GM12875 (cell line): ENCODE results near the gene TOM1L2.

ENCODE experiments used
- H3K4me3 ChIP-seq: one replicate; pipeline ENCODE4 v1.5.1; 2011; ENCODE audit warnings: low read depth, low read length, control low read depth
- TF ChIP-seq, protein P1 (sequence below): IDR thresholded peaks from 2 replicates; pipeline ENCODE4 v1.5.1; 2011; ENCODE audit warnings: low read depth, mild to moderate bottlenecking, control low read depth, inconsistent platforms, low read length, moderate library complexity, borderline replicate concordance; ENCODE audit not compliant: insufficient read depth

TOM1L2 gene

DNA sequence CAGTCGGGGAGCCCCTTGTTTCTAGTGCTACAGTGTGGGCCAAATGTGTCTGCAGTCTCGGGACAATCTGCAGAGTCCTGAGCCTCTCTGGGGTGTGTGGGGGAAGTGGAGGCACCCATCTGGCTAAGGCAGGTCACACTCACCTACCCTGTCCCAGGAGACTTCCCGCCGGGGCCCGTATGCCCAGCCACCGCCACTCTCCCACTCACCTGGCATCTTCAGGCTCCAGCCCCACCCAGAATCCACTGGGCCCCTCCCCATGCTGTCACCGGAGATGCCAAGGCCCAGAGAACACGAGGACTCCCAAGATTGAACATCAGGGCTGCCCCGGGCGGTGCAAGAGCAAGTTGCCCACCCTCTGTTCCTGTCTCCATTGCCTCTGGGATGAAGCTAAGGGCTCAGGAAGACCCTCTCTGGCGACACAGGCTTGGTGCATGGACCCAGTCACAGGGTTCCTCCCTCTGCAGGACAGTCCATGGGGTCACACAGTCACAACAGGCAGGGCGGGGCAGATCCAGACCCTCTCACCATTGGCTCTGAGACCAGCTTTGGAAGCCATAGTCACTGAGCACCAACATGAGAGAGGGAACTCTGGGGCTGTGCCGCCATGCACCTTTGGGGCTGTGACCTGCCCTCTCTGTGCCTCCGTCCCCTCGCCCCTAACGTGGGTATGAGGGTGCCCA is 173.5 kb downstream of the TOM1L2 start:
- TF ChIP-seq, protein P1, sequence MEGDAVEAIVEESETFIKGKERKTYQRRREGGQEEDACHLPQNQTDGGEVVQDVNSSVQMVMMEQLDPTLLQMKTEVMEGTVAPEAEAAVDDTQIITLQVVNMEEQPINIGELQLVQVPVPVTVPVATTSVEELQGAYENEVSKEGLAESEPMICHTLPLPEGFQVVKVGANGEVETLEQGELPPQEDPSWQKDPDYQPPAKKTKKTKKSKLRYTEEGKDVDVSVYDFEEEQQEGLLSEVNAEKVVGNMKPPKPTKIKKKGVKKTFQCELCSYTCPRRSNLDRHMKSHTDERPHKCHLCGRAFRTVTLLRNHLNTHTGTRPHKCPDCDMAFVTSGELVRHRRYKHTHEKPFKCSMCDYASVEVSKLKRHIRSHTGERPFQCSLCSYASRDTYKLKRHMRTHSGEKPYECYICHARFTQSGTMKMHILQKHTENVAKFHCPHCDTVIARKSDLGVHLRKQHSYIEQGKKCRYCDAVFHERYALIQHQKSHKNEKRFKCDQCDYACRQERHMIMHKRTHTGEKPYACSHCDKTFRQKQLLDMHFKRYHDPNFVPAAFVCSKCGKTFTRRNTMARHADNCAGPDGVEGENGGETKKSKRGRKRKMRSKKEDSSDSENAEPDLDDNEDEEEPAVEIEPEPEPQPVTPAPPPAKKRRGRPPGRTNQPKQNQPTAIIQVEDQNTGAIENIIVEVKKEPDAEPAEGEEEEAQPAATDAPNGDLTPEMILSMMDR: no peak
- H3K4me3 ChIP-seq: no peak overlapping the region

DNA sequence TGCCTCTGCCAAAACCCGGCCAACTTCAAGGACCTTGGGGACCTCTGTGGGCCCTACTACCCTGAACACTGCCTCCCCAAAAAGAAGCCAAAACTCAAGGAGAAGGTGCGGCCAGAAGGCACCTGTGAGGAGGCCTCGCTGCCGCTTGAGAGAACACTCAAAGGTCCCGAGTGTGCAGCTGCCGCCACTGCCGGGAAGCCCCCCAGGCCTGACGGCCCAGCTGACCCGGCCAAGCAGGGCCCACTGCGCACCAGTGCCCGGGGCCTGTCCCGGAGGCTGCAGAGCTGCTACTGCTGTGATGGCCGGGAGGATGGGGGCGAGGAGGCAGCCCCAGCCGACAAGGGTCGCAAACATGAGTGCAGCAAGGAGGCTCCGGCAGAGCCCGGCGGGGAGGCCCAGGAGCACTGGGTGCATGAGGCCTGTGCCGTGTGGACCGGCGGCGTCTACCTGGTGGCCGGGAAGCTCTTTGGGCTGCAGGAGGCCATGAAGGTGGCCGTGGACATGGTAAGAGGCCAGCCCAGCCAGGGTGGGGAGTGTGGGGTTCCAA is 174.1 kb downstream of the TOM1L2 start:
- TF ChIP-seq, protein P1: no peak
- H3K4me3 ChIP-seq: no peak overlapping the region

DNA sequence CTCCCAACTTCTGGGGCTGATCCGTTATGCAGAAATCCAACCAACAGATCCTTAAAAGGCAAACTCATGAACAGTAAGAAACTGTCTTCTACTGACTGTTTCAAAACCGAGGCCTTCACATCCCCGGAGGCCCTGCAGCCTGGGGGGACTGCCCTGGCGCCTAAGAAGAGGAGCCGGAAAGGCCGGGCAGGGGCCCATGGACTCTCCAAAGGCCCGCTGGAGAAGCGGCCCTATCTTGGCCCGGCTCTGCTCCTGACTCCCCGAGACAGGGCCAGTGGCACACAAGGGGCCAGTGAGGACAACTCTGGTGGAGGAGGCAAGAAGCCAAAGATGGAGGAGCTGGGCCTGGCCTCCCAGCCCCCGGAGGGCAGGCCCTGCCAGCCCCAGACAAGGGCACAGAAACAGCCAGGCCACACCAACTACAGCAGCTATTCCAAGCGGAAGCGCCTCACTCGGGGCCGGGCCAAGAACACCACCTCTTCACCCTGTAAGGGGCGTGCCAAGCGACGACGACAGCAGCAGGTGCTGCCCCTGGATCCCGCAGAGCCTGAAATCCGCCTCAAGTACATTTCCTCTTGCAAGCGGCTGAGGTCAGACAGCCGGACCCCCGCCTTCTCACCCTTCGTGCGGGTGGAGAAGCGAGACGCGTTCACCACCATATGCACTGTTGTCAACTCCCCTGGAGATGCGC is 174.9 kb downstream of the TOM1L2 start:
- TF ChIP-seq, protein P1: no peak
- H3K4me3 ChIP-seq: no peak overlapping the region

GRCh38 chr17:17796787-17797061 is 175.5 kb downstream of the TOM1L2 start:
- TF ChIP-seq, protein P1: no peak
- H3K4me3 ChIP-seq: no peak overlapping the region

DNA sequence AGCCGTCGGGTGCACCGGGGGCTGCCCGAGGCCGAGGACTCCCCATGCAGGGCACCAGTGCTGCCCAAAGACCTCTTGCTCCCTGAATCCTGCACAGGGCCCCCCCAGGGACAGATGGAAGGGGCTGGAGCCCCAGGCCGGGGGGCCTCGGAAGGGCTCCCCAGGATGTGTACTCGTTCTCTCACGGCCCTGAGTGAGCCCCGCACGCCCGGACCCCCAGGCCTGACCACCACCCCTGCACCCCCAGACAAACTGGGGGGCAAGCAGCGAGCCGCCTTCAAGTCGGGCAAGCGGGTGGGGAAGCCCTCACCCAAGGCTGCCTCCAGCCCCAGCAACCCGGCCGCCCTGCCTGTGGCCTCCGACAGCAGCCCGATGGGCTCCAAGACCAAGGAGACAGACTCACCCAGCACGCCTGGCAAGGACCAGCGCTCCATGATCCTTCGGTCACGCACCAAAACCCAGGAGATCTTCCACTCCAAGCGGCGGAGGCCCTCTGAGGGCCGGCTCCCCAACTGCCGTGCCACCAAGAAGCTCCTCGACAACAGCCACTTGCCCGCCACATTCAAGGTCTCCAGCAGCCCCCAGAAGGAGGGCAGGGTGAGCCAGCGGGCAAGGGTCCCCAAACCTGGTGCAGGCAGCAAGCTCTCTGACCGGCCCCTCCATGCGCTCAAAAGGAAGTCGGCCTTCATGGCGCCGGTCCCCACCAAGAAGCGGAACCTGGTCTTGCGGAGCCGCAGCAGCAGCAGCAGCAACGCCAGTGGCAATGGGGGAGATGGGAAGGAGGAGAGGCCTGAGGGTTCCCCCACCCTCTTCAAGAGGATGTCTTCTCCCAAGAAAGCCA is 176.0 kb downstream of the TOM1L2 start:
- TF ChIP-seq, protein P1: no peak

DNA sequence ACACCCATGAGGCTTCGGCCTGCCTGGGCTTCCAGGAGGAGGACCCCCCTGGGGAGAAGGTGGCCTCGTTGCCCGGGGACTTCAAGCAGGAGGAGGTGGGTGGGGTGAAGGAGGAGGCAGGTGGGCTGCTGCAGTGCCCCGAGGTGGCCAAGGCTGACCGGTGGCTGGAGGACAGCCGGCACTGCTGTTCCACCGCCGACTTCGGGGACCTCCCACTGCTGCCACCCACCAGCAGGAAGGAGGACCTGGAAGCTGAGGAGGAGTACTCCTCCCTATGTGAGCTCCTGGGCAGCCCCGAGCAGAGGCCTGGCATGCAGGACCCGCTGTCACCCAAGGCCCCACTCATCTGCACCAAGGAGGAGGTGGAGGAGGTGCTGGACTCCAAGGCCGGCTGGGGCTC is 176.9 kb downstream of the TOM1L2 start:
- no peak overlapping the region for H3K4me3 ChIP-seq
- TF ChIP-seq, protein P1: no peak

More for the DNA sequence above, 176.0 kb downstream of the TOM1L2 start:
- H3K4me3 ChIP-seq: no peak overlapping the region
